ENCODE results near the gene C21orf58.
A peak's percentile ranks its signal among the peaks of the same experiment; 100 is the strongest.

The C21orf58 gene

DNA sequence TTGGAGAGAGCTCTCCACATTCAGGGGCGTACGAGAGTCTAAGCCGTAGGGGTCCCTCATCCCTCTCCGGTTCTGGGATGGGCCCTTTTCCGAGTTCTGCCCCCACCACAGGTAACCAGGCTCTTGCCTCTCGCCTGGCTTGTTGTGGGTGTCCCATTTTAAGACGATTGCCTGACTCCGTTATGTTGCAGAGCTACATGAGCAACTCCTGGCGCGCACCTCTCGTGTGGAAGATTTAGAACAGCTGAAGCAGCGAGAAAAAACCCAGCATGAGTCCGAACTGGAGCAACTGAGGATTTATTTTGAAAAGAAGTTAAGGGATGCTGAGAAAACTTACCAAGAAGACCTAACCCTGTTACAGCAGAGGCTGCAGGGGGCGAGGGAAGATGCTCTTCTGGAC is 29.2 kb upstream of the C21orf58 start:
- DNase-seq (ENCODE audit: low spot score): no peak

DNA sequence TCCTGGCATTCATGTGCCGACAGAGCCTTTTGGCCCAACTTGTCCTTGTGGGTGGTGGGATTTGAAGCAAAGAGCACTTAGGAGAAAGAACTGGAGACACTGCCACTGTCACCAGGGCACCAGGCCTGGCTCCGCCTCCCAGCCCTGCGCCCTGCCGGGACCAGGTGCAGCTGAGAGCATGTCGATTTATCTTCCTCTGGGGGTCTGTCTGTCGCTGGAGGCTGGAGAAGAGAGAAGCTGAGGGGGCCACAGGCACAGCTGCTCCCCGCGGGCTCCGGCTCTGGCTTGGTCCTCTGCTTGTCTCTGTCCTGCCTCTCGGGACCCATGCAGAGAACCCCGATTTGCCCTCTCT is 28.5 kb upstream of the C21orf58 start:
- no peak for DNase-seq (ENCODE audit: low spot score)

DNA sequence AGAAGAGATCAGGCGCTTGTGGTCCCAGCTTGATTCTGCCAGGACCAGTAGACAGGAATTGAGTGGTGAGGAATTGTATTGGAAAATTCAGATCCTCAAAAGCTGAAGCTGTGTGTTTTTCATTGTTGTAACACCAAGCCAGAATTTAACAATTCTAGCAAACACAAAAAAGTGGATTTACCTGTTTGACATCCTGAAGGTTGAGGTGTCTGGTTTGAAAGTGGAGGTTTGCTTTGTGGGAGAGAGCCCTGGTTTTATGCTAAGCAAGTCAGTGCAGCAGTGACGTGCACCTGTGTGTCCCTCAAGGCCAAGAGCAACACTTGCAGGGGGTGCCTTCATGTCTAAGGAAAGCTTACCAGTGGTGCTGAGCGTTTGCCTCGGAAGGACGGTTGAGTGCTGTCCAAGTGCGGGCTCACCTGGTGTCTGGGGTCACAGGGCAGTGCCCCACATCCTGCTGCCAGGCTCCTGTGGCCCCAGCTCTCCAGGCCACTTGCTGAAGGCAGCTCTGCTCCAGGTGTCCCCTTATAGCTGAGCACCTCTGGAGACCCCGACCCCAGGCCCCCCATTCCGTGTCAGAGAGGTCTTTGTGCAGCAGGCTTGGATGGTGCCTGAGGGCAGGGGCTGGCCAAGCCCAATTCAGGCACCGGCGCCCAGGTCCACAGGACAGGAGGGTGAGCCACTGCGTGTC is 27.9 kb upstream of the C21orf58 start:
- DNase-seq (ENCODE audit: low spot score): no peak

DNA sequence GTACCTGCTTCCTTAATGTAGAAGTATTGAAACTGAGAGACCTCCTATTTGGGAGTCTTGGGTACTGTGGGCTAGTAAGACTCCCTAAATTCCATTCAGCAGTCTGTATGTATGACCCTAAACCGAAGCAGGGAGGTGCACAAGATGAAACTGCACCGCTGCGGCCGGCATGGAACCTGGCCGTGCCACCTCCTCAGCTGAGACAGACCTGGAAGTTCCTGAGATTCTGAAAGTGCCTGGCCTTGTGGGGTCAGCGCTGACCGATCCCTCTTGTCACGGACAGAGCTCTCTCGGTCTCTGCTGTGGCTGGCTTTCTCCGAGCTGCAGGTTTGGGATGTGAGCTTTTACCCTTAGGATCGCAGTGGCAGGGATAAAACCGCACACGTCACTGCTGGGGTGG is 27.3 kb upstream of the C21orf58 start:
- DNase-seq (ENCODE audit: low spot score): no peak

DNA sequence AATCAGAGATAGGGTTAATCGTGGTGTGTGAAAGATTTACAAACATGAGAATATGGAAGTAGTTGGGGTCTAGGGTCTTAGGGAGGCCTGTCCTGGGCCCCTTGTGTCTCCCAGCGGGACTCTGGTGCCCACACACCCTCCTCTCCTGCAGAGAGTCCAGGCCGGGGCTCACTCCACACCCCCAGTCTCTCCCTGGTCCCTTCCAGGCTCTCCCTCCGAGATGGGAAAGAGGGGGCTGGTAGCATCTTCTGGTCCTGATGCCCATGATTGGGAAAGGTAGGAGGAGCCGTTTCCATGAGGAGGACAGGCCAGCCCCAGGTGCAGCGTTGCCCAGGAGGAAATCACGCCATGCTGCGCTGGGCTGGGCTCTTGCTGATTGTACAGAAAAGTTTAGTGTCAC is 26.9 kb upstream of the C21orf58 start:
- DNase-seq (ENCODE audit: low spot score): no peak

DNA sequence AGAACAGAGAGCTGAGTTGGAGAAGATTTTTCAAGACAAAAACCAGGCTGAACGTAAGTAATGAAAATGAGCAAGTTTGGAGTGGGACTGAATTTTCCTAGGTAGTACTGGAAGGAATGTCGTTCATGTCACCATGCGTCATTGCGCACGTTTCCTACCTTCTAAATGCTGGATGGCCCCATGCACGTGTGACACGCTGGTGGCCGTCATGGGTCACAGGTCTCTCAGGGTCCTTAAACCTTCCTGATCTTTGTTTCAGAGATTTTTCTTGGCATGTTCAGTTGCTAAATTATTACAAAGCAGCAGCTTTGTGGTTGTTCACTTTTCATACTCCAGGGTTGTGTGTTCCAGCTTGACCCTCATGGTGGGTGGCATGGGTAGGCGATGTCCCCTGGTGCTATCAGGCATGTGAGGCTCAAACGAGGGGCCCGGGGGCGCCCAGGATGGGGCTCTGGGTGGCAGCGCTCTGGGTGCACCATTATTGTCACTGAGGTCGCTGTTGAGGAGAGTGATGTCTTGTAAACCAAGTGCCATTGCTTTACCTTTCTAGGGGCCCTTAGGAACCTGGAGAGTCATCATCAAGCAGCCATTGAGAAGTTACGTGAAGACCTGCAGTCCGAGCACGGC is 25.6 kb upstream of the C21orf58 start:
- no peak for DNase-seq (ENCODE audit: low spot score)

DNA sequence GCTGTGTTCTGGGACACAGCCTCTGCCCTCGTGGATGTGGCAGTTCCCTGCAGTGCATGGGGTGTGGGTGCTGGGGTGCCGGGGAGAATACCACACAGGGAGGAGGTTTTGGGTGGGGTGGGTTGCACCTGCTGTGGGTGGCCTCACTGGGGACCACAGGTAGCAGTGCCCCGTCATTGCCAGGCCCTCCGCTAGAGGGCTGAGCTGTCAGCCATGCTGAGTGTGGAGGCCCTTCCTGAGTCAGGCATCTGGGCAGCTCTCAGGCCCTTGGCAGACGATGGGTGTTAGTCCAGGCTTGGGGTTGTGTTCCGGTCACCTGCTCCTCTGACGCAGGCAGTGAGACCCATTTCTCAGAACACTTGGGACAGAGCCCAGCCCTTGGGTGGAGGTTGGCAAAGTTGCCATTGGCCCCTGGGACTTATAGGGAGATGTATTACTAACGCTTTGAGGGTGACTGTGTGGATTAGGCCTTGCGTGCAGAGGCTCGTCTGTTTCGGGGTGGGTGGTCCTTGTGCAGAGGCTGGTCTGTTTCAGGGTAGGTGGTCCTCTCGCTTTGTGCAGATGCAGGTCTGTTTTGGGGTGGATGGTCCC is 24.2 kb upstream of the C21orf58 start:
- no peak for DNase-seq (ENCODE audit: low spot score)

DNA sequence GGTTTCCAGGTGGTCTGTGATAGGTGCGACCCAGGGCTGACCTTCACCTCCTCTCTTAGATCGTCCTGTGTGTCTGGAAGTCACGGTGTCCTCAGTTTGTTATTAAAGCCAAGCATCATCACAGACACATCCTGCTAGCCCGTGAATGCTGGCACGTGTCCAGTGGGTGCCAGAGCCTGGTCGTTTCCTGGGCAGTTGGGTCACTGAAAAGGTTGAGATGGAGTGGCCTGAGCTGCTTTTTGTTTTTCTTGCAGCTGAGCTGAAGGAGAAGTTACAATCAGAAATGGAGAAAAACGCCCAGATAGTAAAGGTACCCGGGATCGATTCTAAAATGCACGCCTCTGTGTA is 23.5 kb upstream of the C21orf58 start:
- DNase-seq (ENCODE audit: low spot score): no peak

DNA sequence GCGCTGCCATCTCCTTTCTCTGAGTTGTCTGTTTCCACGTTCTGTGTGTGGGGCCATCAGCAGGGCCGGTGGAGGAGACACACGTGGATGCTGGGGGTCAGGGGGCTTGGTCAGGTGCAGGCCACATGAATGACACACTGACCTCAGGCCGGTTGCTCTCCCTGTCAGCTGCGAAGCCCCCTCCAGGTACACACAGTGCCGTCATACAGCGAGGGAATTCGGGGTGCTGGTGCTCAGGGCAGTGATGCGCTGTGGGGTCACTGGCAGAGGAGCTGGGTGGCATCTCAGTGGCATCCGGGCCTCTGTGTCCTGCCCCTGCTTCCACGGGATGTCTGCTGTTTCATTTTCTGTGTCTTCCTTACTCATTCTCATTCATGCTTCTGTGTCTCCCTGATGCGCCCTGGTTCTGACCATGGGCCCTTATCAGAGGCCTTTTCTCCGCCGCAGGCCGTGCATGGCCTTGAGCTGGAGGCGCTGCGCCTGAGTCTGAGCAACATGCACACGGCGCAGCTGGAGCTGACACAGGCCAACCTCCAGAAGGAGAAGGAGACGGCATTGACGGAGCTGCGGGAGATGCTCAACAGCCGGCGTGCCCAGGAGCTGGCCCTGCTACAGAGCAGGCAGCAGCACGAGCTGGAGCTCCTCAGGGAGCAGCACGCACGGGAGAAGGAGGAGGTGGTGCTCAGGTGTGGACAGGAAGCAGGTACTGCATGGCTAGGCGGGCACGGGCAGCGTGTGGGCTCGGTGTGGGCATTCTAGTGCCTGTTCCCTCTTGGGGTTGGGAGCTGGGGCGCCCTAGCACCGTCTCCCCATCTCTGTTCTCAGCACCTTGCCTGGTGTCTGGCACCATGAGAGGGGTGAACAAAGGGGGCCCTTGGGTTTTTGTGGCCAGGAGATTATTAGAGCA is 22.9 kb upstream of the C21orf58 start:
- DNase-seq (ENCODE audit: low spot score): no peak

DNA sequence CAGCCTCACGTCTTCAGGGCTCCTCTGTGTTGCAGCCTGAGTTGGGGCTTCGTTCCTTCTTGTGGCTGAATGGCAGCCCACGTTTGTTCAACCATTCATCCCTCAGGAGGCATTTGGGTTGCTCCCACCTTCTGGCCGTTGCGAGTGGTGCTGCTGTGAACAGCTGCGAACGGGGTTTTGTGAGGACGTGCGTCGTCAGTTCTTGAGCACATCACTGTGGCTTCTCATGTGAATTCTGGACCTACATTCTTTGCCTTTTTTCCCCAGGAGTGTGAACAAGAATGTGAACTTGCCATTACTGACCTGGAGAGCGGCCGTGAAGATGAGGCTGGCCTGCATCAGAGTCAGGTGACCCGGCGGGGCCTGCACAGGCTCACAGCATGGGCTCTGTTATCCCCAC is 22.2 kb upstream of the C21orf58 start:
- DNase-seq (ENCODE audit: low spot score): no peak

DNA sequence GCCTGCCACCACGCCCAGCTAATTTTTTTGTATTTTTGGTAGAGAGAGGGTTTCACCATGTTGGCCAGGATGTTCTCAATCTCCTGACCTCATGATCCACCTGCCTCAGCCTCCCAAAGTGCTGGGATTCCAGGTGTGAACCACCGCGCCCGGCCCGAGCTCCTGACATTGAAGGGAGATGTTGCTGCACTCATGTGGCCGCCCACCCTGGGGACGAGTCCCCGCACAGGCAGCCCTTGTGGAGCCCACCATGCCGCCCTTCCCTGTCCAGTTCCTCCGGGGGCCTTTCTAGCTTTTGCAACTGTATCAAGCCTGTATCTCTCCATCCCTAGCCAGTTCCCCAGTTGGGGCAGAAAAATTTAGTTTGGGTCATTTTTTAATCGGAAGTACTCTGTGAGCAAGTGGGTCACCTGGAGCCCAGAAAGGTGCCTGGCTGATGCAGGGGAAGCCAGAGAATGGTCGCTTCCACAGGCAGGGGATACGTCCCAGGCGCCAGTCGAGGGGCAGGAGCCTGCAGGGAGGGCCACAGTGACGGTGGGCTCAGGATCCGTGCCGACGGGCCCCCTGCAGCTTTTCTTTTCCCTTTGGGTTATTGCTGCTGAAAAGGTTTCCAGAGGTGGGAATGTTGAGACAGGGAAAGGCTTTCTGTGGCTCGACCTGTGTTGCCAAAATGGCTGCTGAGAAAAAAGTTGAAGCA is 20.7 kb upstream of the C21orf58 start:
- DNase-seq (ENCODE audit: low spot score): no peak

DNA sequence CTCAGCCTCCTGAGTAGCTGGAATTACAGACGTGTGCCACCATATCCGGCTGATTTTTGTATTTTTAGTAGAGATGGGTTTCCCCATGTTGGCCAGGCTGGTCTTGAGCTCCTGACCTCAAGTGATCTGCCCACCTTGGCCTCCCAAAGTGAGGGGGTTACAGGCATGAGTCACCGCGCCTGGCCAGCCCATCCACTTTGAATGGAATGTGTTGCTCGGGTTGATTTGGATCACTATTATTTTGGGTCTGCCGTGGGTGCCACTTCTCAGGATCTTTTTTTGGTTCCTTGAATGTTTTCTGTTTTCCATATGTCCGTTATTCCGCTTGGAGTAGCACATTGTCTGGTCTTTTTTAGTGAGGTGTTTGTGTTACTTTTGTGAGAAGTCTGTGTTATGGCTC is 17.3 kb upstream of the C21orf58 start:
- DNase-seq (ENCODE audit: low spot score): no peak

DNA sequence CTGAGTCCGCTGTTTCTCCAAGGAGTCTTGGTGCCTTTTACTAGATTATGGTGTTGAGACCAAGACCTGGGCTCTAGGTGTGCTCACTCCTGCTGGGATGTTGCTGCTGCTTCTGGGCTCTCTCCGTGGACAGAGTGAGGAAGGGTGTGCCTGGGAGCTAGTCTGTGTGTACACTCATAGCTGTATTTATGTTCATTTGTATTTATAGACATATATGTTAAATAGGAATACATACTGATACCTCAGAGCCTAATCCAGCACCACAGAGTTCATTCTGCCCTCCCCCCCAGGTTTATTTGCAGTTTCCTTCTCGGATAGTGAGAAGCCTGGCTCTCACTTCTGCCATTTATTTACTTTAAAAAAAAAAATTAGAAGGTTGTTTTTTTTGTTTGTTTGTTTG is 12.9 kb upstream of the C21orf58 start:
- DNase-seq (ENCODE audit: low spot score): no peak

DNA sequence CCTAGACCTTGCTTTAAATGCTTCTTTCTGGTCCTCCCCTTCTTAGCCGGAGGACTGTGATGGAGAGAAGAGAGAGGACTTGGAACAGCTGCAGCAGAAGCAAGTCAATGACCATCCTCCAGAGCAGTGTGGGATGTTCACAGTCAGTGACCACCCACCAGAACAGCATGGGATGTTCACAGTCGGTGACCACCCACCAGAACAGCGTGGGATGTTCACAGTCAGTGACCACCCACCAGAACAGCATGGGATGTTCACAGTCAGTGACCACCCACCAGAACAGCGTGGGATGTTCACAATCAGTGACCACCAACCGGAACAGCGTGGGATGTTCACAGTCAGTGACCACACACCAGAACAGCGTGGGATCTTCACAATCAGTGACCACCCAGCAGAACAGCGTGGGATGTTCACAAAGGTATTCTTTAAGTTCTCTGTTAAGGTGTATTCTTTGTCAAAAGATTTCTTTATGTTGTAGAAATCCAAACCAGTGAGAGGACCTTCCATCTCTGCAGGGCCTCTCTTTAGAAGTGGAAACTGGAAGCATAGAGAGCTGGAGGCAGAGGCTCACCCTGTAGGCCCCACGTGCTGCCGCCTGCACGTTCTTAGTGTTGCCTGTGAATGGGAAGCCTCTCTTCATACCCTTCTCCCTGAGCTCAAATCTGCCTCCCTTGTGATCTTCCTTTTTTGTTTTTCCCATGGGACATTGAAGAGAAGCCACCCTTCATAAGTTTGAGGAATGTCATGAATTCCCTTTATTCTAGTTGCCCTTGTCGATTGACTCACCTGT is 10.9 kb upstream of the C21orf58 start:
- no peak for DNase-seq (ENCODE audit: low spot score)

DNA sequence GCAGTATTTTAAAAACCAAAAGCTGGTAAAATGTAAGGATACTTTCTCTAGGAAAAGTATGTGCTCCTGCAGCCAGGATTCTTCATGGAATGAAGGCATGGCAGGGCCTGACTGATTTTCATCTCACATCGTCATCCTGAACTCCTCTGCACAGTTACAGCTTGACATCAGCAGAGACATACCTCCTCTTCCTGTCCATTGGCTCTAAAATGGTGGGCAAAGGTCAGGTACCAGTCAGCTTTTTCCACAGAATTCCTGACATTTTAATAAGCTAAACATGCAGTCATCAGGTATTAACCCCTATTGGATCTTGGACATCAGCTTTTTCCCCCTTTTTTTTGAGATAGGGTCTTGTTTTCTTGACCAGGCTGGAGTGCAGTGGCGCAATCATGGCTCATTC is 6.1 kb upstream of the C21orf58 start:
- DNase-seq (ENCODE audit: low spot score): no peak

DNA sequence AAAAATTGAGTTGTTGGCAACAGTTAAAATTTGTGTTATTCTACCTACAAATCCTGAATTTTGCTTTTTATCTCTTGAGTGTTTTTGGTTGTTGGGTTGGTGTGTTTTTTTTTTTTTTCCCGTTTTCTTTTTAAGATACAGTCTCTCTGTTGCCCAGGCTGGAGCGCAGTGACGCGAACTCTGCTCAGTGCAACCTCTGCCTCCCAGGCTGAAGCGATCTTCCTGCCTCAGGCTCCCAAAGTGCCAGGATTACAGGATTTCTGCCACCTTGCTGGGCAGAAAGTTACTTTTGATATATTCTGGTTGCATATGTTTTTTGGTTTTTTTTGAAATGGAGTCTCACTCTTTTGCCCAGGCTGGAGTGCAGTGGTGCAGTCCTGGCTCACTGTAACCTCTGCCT is 4.5 kb upstream of the C21orf58 start:
- DNase-seq (ENCODE audit: low spot score): no peak

DNA sequence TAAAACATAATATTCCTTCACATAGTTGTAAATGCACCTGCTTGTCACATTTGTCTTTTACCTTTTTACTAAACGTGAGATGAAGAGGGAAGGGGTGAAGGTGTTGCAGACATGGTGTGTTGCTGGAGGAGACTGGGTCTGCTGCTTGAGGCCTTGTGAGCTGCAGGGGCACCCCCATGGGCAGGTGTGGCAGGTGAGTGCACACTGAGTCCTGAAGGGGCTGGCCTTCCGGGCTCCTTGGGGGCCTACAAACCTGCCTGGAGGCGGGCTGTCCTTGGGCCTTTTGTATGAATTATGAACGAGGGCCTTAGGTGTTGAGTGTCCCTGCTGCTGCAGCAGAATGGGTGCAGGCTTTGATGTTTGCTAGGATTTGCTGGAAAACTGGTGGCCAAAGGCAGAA is 4.0 kb upstream of the C21orf58 start:
- no peak for DNase-seq (ENCODE audit: low spot score)

DNA sequence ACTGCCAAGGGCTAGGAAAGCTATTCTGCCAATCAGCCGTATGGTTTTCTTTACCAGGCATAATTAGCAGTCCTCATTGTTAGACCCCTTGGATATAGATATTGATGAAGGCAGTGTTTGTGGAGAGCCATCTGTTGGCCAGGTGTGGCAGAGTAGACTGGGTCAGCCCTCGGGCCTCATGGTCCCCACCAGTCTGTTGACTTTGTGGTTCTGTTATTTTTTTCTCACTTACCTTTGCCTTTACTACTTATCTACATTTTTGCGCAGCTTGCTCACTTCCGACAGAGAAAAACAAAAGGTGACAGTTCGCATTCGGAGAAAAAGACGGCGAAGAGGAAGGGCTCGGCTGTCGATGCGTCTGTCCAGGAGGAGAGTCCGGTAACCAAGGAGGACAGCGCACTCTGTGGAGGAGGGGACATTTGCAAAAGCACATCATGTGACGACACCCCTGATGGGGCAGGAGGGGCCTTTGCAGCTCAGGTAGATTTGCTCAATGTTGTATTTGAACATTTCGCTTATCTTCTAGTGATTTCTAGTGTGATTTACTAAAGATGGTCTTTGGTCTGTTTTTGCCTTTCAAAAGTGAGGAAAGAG is 2.5 kb upstream of the C21orf58 start:
- no peak for DNase-seq (ENCODE audit: low spot score)

DNA sequence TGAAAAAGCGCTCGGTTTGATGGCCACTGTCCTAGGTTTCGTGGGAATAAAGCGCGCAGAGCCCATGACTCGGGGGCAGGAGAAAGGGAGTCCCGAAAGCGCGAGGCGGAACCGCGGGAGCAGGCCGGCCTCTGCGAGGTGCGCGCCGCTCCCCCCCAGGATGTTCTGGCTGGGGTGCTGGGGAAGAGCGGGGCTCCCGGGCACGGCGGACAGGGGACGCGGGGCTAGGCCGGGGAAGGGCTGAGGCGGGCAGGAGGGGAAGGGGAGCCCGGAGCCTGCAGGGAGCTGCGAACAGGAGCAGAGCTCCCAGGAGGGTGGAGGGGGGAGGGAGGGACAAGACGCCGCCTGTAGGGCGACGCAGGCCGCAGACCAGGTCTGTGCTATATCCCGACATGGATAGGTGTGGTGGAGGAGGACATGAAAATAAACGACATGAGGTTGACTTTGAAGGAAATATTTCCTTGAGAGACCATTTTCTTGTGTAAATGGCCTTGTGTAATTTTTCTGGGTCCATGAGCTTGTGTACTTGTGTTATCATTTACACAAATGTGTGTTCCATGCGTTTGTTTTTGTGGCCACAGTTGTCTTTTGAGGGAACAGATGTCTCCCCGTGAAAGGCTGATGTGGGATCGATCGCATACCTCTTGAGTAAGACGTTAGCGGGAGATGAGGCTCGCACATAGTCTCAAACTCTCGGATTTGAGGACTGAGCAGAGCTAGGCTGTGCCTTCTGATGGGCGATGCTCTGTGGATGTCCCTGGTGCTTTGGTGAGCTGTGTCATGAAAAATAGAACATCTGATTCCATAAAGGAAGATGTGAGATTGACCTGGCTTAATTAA is 1.6 kb upstream of the C21orf58 start:
- no peak for DNase-seq (ENCODE audit: low spot score)

DNA sequence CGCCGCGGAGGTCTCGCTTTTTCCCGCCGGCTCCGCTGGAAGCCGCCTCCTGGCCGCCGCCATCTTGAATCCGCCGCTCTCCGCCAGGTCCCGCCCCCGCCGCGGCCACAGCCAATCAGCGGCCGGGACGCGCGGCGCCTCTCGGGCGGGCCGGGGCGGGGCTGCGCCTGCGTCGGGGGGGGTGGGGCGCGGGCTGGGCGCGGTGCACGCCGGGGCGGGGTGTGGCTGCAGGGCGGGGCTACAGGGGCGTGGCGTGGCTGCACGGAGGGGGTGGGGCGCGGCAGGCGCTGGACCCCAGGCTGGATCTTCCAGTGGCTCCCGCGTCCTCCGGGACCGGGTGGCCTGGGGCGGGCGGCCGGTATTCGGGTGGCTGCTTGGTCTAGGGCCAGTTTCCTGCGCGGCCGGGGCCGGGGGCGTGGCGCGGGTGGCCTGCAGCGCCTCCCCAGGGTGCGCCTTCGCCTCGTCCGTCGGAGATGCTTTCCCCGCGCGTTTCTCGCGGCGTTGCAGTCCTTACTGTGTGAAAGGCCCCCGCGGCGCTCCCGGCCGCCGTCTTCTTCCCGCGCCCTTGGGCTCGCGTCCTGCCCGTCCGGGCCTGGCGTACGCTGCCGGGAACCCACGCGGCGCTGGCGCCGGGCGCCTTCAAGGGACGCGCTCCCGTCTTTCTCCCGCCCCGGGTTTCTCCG is 861 bp upstream of the C21orf58 start:
- peak; percentile 97 for DNase-seq (ENCODE audit: low spot score)

Data from left forelimb (tissue), 1 donor.